NCI-H1436 (cell line): ENCODE results near the gene PCK2.

Experiments used
- DNase-seq: peaks from one replicate; lab custom pipeline; 2025; lab: John Stamatoyannopoulos, UW

The PCK2 gene

GRCh38 chr14:24075485-24076301 is 18.4 kb upstream of the PCK2 start:
- peak; percentile 8 for DNase-seq

GRCh38 chr14:24076302-24076601 is 17.9 kb upstream of the PCK2 start:
- DNase-seq: no peak

DNA sequence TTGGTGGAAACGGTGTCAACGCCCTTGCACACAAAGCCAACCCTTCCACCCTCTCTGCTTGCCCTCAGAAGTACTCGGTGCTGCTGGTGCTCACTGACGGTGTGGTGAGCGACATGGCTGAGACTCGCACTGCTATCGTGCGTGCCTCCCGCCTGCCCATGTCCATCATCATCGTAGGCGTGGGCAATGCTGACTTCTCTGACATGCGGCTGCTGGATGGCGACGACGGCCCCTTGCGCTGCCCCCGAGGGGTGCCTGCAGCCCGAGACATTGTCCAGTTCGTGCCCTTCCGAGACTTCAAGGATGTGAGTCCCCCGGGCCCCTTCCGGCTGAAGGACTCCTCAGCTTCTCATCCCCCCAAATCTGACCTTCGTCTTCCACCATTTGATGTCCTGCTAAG is 17.0 kb upstream of the PCK2 start:
- DNase-seq: no peak

- DNase-seq: peak; percentile 58
Measured at GRCh38 chr14:24078146-24078545, 16.0 kb upstream of the PCK2 start.

DNA sequence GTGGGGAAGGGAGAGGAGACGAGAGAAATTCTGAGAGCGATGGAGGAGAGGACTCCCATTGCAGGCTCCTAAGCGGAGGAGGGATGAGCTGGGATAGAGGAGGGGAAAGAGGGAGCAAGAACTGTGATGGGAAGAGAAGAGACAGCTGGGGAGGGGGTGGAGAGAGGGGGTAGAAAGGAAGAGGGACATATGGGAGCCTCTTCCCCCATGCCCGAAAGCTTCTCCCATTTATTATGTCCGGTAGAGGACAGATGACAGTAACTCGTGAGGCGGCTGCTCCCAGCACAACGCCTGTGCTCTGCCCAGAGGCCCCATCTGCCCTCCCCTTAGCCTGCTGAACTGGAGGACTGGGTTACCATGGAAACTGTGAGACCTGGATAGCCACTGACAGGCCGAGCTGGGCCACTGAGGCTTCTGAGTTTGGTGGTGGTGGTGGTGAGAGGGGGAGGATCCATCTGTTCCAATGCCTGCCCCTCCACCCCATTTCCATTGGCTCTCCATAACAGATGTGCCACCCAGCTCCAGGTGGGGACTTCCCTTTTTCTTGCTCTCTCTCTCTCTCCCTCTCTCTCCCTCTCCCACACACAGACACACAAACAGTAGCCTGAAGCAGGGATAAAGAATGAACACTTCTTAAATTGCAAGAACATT is 14.5 kb upstream of the PCK2 start:
- DNase-seq: peak; percentile 9

- no peak for DNase-seq
Measured at GRCh38 chr14:24080142-24080530, 14.0 kb upstream of the PCK2 start.

DNA sequence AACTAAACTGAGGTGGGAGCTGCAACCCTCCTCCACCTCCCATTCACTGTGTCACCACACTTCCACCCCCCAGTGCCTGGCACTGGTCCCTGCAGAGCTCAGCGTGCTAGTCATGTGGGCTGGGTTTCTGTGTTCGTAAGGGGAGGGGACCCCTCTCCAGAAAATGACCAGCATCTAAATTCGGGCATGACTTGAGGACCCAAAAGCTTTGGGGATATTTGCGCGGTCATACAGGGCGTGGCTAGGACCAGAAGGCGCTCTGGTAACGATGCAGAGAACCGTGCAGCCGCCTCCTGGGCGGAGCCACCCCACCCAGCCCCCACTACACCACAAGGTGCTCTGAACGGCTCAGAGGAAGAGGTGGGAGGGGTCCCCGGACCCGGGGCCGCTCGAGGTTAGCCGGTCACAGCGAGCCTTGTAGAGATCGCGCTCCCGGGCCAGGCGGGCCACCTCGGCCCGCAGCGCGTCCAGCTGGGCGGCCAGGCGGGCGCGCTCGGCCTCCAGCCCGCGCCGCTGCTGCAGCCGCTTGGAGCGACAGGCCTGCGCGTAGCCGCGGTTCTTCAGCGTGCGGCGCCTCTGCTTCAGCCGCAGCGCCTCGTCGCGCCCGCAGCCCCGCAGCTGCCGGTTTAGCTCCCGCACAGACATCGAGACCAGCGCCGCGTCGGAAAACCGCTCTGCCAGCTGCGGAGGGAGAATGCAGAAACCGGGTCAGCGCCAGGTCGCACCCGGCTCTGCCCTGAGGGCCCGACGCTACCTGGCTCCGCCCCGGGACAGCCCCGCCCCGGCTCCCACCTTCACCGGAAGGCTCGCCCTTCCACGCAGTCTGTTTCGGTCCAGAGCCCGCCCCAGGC is 13.0 kb upstream of the PCK2 start:
- peak; percentile 37 for DNase-seq

GRCh38 chr14:24081739-24082211 is 12.3 kb upstream of the PCK2 start:
- no peak for DNase-seq

GRCh38 chr14:24082411-24083080 is 11.6 kb upstream of the PCK2 start:
- DNase-seq: no peak

DNA sequence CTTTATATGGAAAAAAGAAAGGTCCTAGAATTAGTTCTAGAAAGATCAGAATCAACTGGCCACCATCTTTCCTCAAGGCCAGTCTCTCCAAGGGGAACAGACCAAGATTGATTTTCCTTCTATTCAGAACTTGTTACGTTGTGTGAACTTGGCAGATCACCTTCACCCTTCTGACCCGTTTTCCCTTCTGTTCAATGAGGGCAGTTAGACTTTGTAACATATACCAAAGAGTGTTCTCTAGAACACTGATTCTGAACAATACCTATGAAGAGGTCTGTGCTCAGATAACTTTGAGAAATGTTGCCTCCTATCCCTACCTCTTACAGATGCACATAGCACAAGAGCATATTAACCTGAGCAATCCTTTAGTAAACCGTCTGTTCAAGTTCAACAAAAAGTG is 10.6 kb upstream of the PCK2 start:
- no peak for DNase-seq

DNA sequence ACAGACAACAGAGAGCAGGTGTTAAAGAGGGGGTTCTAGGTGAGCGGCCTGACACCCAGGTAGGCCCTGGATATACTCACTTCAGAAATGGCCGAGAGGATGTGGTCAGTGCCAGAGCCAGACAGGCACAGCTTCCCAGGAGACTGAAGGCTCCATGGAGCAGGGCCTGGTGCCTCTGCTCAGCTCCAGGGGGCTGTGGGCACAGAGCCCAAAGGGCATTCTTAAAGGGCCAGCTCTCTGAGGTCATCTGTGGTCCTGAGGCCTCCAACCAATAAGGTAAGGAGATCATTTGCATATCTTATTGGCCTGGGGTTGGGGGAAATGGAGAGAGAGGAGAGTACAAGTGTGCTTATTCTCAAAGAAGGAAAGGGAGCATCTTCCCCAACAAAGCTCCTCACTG is 9.7 kb upstream of the PCK2 start:
- DNase-seq: no peak

DNA sequence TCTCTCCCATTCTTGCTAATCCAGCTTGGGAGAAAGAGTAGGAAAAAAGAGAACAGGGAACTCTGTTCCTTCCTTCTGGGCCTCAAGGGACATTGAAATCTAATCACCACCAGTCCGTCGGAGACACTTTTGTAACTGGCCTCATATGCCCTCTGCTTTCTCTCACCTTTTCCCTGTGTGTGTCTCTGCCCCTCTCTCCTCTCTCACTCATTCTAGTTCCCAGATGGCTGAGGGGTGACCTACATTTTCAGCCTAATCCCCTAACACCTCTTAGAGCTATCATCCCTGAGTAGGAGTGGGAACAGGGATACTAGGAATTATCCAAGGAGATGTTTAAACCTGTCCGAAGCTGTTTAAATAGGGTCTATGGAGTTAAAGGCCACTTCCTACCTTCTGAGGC is 8.9 kb upstream of the PCK2 start:
- no peak for DNase-seq

- DNase-seq: no peak
Measured at GRCh38 chr14:24086193-24086955, 7.7 kb upstream of the PCK2 start.

- no peak for DNase-seq
Measured at GRCh38 chr14:24087004-24087403, 7.1 kb upstream of the PCK2 start.

GRCh38 chr14:24088095-24088494 is 6.0 kb upstream of the PCK2 start:
- DNase-seq: no peak

GRCh38 chr14:24089890-24090289 is 4.2 kb upstream of the PCK2 start:
- no peak for DNase-seq

DNA sequence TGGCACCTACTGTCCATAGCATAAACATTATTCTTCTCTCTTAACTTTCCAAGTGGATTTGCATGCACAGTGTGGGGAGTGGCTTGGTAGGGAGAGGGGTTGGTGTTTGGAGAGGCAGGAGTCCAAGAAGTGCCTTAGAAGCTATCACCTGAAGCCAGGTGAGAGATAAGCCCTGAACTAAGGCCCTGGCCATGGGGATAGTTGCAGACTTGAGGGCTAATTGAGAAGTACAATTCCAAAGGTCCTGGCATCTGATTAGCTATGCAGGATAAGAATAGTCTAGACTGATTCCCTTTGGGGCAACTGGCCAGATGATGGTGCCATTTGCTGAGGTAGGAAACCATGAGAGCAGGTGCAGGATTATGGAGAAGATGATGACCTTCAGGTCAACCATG is 2.0 kb upstream of the PCK2 start:
- DNase-seq: no peak

GRCh38 chr14:24092505-24093206 is 1.5 kb upstream of the PCK2 start:
- no peak for DNase-seq

DNA sequence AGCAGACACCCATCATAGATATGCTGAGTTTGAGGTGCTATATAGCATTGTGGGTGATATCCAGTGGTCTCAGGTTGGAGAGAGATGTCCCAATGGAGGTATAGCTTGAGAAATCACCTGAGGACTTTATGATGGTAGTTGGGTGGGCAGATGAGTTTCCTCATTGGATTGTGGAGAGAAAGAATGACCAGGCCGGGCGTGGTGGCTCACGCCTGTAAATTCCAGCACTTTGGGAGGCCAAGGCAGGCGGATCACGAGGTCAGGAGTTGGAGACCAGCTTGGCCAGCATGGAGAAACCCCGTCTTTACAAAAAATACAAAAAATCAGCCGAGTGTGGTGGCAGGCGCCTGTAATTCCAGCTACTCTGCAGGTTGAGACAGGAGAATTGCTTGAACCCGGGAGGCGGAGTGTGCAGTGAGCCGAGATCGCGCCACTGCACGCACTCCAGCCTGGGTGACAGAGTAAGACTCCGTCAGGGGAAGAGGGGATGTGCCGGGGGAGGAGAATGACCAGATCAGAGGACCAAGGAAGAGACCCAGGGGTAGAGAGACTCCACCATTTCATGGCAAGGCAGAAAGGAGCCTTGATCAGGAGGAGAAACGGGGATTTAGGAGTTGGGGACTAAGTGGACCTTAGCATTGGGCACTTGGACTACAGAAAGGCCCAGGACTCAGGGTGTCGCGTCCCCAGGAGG is 757 bp upstream of the PCK2 start:
- DNase-seq: no peak

DNA sequence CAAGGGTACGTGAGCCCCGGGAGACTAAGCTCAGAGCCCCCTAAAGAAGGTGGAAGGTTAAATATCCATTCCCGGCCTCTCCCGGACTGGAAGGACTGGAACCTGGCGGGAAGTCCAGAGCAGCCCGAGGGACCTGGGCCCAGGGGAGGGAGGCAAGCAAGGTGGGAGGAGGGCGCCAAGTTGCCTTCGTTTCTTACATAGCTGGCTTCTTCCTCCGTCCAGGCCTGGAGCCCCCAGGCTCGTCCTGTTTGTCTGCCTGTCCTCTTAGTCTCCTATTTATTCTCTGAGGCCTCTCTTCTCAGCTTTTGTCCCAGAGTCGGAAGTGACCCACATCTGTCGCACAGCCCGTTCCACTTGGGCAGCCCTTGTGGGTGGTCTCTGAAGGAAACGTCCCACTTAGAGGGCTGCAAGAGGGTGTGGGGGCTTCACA is 745 bp downstream of the PCK2 start:
- no peak for DNase-seq
